ENCODE measurements around the gene KNDC1.
"Not testable (repeated sequence)": the region's sequence is repeated elsewhere in the genome, so short reads cannot be mapped to it uniquely, and the experiment has no call there.

KNDC1 gene

GRCh38 chr10:133141144-133141957, 18.7 kb upstream of the KNDC1 start:
- Histone ChIP-seq H3K9ac (ENCODE audit: low read depth in 1 of 2, low read length in 2 of 2) (no peak overlapping the region), H3K9me3 (ENCODE audit: control insufficient read depth in 1 of 2, low read length in 2 of 2) (no peaks in the 10 kb centered on the region), H3K4me1 (ENCODE audit: control insufficient read depth in 1 of 2, insufficient read depth in 2 of 2, low read length in 2 of 2) (no peaks in the 10 kb centered on the region), H3K36me3 (ENCODE audit: control insufficient read depth in 1 of 2, insufficient read depth in 2 of 2, low read length in 2 of 2) (no peaks in the 10 kb centered on the region), H3K27ac (ENCODE audit: low read depth, low read length) (no peak overlapping the region), H3K27me3 (ENCODE audit: control insufficient read depth in 1 of 2, insufficient read depth in 2 of 2, low read length in 2 of 2) (peaks cover 0 to 5% of the 10 kb centered on the region in 2 donors), H3K4me3 (ENCODE audit: low read depth in 1 of 2, low read length in 2 of 2) (no peak overlapping the region)

- H3K27ac ChIP-seq (ENCODE audit: low read depth, low read length): no peak overlapping the region
- no peak overlapping the region for H3K4me3 ChIP-seq (ENCODE audit: low read depth in 1 of 2, low read length in 2 of 2)
- H3K4me1 ChIP-seq (ENCODE audit: control insufficient read depth in 1 of 2, insufficient read depth in 2 of 2, low read length in 2 of 2): no peaks in the 10 kb centered on the region
- H3K36me3 ChIP-seq (ENCODE audit: control insufficient read depth in 1 of 2, insufficient read depth in 2 of 2, low read length in 2 of 2): no peaks in the 10 kb centered on the region
- H3K9me3 ChIP-seq (ENCODE audit: control insufficient read depth in 1 of 2, low read length in 2 of 2): no peaks in the 10 kb centered on the region
- H3K27me3 ChIP-seq (ENCODE audit: control insufficient read depth in 1 of 2, insufficient read depth in 2 of 2, low read length in 2 of 2): peaks cover 0 to 5% of the 10 kb centered on the region in 2 donors
- no peak overlapping the region for H3K9ac ChIP-seq (ENCODE audit: low read depth in 1 of 2, low read length in 2 of 2)
Measured at GRCh38 chr10:133141958-133142340, 18.1 kb upstream of the KNDC1 start.

GRCh38 chr10:133142523-133143199, 17.4 kb upstream of the KNDC1 start:
- Histone ChIP-seq H3K9ac (ENCODE audit: low read depth in 1 of 2, low read length in 2 of 2) (no peak overlapping the region), H3K27ac (ENCODE audit: low read depth, low read length) (no peak overlapping the region), H3K4me1 (ENCODE audit: control insufficient read depth in 1 of 2, insufficient read depth in 2 of 2, low read length in 2 of 2) (no peaks in the 10 kb centered on the region), H3K4me3 (ENCODE audit: low read depth in 1 of 2, low read length in 2 of 2) (no peak overlapping the region), H3K36me3 (ENCODE audit: control insufficient read depth in 1 of 2, insufficient read depth in 2 of 2, low read length in 2 of 2) (no peaks in the 10 kb centered on the region), H3K9me3 (ENCODE audit: control insufficient read depth in 1 of 2, low read length in 2 of 2) (no peaks in the 10 kb centered on the region), H3K27me3 (ENCODE audit: control insufficient read depth in 1 of 2, insufficient read depth in 2 of 2, low read length in 2 of 2) (peaks cover 0 to 5% of the 10 kb centered on the region in 2 donors)

GRCh38 chr10:133143200-133143533, 16.9 kb upstream of the KNDC1 start:
- no peak overlapping the region for H3K4me3 ChIP-seq (ENCODE audit: low read depth in 1 of 2, low read length in 2 of 2)
- peaks cover 0 to 5% of the 10 kb centered on the region in 2 donors for H3K27me3 ChIP-seq (ENCODE audit: control insufficient read depth in 1 of 2, insufficient read depth in 2 of 2, low read length in 2 of 2)
- H3K27ac ChIP-seq (ENCODE audit: low read depth, low read length): no peak overlapping the region
- H3K4me1 ChIP-seq (ENCODE audit: control insufficient read depth in 1 of 2, insufficient read depth in 2 of 2, low read length in 2 of 2): no peaks in the 10 kb centered on the region
- no peaks in the 10 kb centered on the region for H3K9me3 ChIP-seq (ENCODE audit: control insufficient read depth in 1 of 2, low read length in 2 of 2)
- no peak overlapping the region for H3K9ac ChIP-seq (ENCODE audit: low read depth in 1 of 2, low read length in 2 of 2)
- no peaks in the 10 kb centered on the region for H3K36me3 ChIP-seq (ENCODE audit: control insufficient read depth in 1 of 2, insufficient read depth in 2 of 2, low read length in 2 of 2)

GRCh38 chr10:133143546-133143945, 16.5 kb upstream of the KNDC1 start:
- no peak overlapping the region for H3K4me3 ChIP-seq (ENCODE audit: low read depth in 1 of 2, low read length in 2 of 2)
- H3K9ac ChIP-seq (ENCODE audit: low read depth in 1 of 2, low read length in 2 of 2): no peak overlapping the region
- no peaks in the 10 kb centered on the region for H3K36me3 ChIP-seq (ENCODE audit: control insufficient read depth in 1 of 2, insufficient read depth in 2 of 2, low read length in 2 of 2)
- no peak overlapping the region for H3K27ac ChIP-seq (ENCODE audit: low read depth, low read length)
- no peaks in the 10 kb centered on the region for H3K9me3 ChIP-seq (ENCODE audit: control insufficient read depth in 1 of 2, low read length in 2 of 2)
- H3K27me3 ChIP-seq (ENCODE audit: control insufficient read depth in 1 of 2, insufficient read depth in 2 of 2, low read length in 2 of 2): peaks cover 0 to 5% of the 10 kb centered on the region in 2 donors
- H3K4me1 ChIP-seq (ENCODE audit: control insufficient read depth in 1 of 2, insufficient read depth in 2 of 2, low read length in 2 of 2): no peaks in the 10 kb centered on the region

- no peak overlapping the region for H3K27ac ChIP-seq (ENCODE audit: low read depth, low read length)
- no peaks in the 10 kb centered on the region for H3K36me3 ChIP-seq (ENCODE audit: control insufficient read depth in 1 of 2, insufficient read depth in 2 of 2, low read length in 2 of 2)
- no peaks in the 10 kb centered on the region for H3K9me3 ChIP-seq (ENCODE audit: control insufficient read depth in 1 of 2, low read length in 2 of 2)
- no peak overlapping the region for H3K9ac ChIP-seq (ENCODE audit: low read depth in 1 of 2, low read length in 2 of 2)
- peaks cover 0 to 5% of the 10 kb centered on the region in 2 donors for H3K27me3 ChIP-seq (ENCODE audit: control insufficient read depth in 1 of 2, insufficient read depth in 2 of 2, low read length in 2 of 2)
- no peak overlapping the region for H3K4me3 ChIP-seq (ENCODE audit: low read depth in 1 of 2, low read length in 2 of 2)
- H3K4me1 ChIP-seq (ENCODE audit: control insufficient read depth in 1 of 2, insufficient read depth in 2 of 2, low read length in 2 of 2): no peaks in the 10 kb centered on the region
Measured at GRCh38 chr10:133144771-133145170, 15.2 kb upstream of the KNDC1 start.

GRCh38 chr10:133150226-133150625, 9.8 kb upstream of the KNDC1 start:
- Histone ChIP-seq H3K9me3 (ENCODE audit: control insufficient read depth in 1 of 2, low read length in 2 of 2) (peaks cover 0 to 6% of the 10 kb centered on the region in 2 donors), H3K27ac (ENCODE audit: low read depth, low read length) (no peak overlapping the region), H3K36me3 (ENCODE audit: control insufficient read depth in 1 of 2, insufficient read depth in 2 of 2, low read length in 2 of 2) (no peaks in the 10 kb centered on the region), H3K27me3 (ENCODE audit: control insufficient read depth in 1 of 2, insufficient read depth in 2 of 2, low read length in 2 of 2) (peaks cover 0 to 5% of the 10 kb centered on the region in 2 donors), H3K4me3 (ENCODE audit: low read depth in 1 of 2, low read length in 2 of 2) (no peak overlapping the region), H3K9ac (ENCODE audit: low read depth in 1 of 2, low read length in 2 of 2) (no peak overlapping the region), H3K4me1 (ENCODE audit: control insufficient read depth in 1 of 2, insufficient read depth in 2 of 2, low read length in 2 of 2) (no peaks in the 10 kb centered on the region)

- Histone ChIP-seq H3K9me3 (ENCODE audit: control insufficient read depth in 1 of 2, low read length in 2 of 2) (peaks cover 0 to 6% of the 10 kb centered on the region in 2 donors), H3K27me3 (ENCODE audit: control insufficient read depth in 1 of 2, insufficient read depth in 2 of 2, low read length in 2 of 2) (peaks cover 0 to 5% of the 10 kb centered on the region in 2 donors), H3K27ac (ENCODE audit: low read depth, low read length) (no peak overlapping the region), H3K36me3 (ENCODE audit: control insufficient read depth in 1 of 2, insufficient read depth in 2 of 2, low read length in 2 of 2) (no peaks in the 10 kb centered on the region), H3K4me3 (ENCODE audit: low read depth in 1 of 2, low read length in 2 of 2) (no peak overlapping the region), H3K9ac (ENCODE audit: low read depth in 1 of 2, low read length in 2 of 2) (no peak overlapping the region), H3K4me1 (ENCODE audit: control insufficient read depth in 1 of 2, insufficient read depth in 2 of 2, low read length in 2 of 2) (no peaks in the 10 kb centered on the region)
Measured at GRCh38 chr10:133150656-133151055, 9.4 kb upstream of the KNDC1 start.

GRCh38 chr10:133151071-133151470, 8.9 kb upstream of the KNDC1 start:
- not testable (repeated sequence) for H3K9me3 ChIP-seq (ENCODE audit: control insufficient read depth in 1 of 2, low read length in 2 of 2); H3K4me1 ChIP-seq (ENCODE audit: control insufficient read depth in 1 of 2, insufficient read depth in 2 of 2, low read length in 2 of 2); H3K9ac ChIP-seq (ENCODE audit: low read depth in 1 of 2, low read length in 2 of 2); H3K27ac ChIP-seq (ENCODE audit: low read depth, low read length); H3K27me3 ChIP-seq (ENCODE audit: control insufficient read depth in 1 of 2, insufficient read depth in 2 of 2, low read length in 2 of 2); H3K36me3 ChIP-seq (ENCODE audit: control insufficient read depth in 1 of 2, insufficient read depth in 2 of 2, low read length in 2 of 2); H3K4me3 ChIP-seq (ENCODE audit: low read depth in 1 of 2, low read length in 2 of 2)

GRCh38 chr10:133151543-133151972, 8.5 kb upstream of the KNDC1 start:
- Histone ChIP-seq H3K4me3 (ENCODE audit: low read depth in 1 of 2, low read length in 2 of 2) (no peak overlapping the region), H3K9me3 (ENCODE audit: control insufficient read depth in 1 of 2, low read length in 2 of 2) (peaks cover 0 to 6% of the 10 kb centered on the region in 2 donors), H3K27ac (ENCODE audit: low read depth, low read length) (no peak overlapping the region), H3K27me3 (ENCODE audit: control insufficient read depth in 1 of 2, insufficient read depth in 2 of 2, low read length in 2 of 2) (peaks cover 0 to 5% of the 10 kb centered on the region in 2 donors), H3K36me3 (ENCODE audit: control insufficient read depth in 1 of 2, insufficient read depth in 2 of 2, low read length in 2 of 2) (no peaks in the 10 kb centered on the region), H3K4me1 (ENCODE audit: control insufficient read depth in 1 of 2, insufficient read depth in 2 of 2, low read length in 2 of 2) (no peaks in the 10 kb centered on the region), H3K9ac (ENCODE audit: low read depth in 1 of 2, low read length in 2 of 2) (no peak overlapping the region)
